NCI-H1694 (cell line): ENCODE data around the gene ZBTB22.
A peak's percentile ranks its signal among the peaks of the same experiment; 100 is the strongest.

Source experiments
- DNase-seq: peaks from one replicate; lab custom pipeline; 2025; lab: John Stamatoyannopoulos, UW

ZBTB22 gene

DNA sequence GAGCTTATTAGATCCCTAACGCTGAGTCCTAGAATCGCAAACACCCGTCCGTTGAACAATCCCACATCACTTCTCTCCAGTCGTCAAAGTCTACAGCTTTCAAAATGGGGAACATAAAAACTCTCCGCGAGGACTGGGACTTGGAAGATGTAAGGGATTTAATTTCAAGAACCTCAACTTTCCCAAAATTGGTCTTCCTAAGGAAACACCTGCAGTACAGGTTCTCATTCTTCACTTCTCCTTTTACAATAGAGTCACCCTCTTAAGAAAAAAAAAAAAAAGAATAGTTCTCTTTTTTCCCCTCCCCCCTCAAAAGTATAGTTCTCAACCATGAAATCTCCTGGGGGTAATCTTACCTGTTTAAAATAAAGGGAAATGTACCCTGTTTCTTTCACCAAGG is 6.6 kb upstream of the ZBTB22 start:
- no peak for DNase-seq

DNA sequence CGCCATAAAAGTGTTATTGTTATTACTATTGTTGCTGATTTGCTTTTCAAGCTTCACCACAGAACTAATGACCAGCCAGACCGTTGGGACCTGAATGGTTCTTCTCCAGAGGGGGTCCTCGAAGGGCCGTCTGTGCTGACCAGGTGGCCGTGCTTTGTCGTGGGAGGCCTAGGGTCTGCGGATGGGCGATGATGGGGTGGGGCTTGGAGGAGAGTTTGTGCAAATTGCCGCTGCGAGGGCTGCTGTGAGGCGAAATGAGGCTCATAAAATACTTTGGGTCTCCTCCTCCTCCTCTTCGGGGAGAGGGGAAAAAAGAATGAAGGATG is 6.0 kb upstream of the ZBTB22 start:
- no peak for DNase-seq

DNA sequence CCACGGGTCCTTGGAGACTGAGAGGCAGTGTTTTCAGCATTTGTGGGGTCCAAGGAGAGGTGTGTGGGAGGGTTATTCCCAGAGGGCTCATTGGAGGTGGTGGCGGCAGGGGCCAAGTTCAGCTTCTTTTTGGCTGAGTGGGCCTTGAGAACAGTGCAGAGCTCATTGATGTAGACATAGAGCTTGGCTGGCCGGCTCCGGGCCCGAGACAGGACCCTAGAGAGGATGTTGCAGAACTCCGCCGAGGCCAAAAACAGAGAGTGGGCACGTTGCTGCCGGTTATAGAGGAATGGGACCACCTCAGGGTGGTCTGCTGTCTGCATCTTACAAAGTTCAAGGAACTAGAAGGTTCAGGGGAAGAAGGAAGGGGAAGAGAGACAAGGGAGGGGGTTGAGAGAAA is 3.7 kb upstream of the ZBTB22 start:
- no peak for DNase-seq

DNA sequence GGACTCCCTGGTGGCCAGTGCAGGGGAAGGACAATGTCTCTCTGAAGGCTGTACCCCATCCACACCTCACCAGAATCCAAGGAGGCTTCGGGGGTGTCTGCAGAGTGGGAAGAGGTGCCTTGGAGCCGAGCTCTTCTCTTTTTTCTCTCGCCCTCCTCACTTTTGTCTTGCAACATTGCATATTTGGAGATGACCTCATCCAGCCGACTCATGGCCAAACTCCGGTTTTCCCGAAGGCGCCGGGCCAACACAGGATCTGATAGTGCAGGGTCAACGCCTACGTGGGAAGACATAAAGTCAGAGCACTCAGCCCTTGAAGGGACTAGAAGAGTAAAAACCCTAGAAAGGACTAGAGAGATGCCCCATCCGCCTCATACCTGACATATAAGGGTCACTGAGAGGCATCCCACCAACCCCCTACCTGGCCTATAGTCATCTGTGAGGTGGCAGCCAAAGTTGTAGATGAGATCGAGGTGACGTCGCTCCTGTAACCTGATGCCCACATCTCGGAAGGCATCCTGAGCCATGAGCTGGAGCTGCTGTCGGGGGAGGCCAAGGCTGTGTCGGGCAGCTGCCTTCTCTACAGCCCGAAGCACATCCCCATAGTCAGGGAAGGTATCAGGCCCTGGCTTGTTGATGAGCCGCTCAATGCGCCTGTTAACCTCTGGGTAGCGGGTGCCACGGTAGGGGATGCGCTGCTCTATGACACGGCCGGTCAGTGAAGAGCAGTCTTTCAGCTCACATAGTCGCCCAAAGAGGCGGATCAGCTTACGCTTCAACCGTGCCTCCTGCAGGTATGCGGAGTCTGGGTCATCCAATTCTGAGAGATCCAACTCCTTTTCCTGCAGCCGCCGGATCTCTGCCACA is 3.0 kb upstream of the ZBTB22 start:
- DNase-seq, result no peak

DNA sequence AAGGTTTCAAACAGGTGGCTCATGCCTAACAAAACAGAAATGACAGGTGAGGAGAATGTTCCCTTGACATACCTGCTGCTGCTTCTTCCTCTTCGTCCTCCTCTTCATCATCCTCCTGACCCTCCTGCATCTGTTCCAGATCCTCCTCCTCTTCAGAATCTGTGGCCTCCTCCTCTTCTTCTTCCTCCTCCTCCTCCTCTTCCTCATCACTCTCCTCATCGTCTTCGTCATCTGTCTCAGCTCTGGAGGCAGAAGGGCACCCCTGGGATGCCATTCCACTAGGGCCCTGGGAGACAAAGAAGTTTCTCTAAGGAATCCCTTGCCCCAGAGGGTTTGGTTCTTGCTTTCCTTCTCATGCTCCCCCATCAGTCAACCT is 2.4 kb upstream of the ZBTB22 start:
- no peak for DNase-seq

DNA sequence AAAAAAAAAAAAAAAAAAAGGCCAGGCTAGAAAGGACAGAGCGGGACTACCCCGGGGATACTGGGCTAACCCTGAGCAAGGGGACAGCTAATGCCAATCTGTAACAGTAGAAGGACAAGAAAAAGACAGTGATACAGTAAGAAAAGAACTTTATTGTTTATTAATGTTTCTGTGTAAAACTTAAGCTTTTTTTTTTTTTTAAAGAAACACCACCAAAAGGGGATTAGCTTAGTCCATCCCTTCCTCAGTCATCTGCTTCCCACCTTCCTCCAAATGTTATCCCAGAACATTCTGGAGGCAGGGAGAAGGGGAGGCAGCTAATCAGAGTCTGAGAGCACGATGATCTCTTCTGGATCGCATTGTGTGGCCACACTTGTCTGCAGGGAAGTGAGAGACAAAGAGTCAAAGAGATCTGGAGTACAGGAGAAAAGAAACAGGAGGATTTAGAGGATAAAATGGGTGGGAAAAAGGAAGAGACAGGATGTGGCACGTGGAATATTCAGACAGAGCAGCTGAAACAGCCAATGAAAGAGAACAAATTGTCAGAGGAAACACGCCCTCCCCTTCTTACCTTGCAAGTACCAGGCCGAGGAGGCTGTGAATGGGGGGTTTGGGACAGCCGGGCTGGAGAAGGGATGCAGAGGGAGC is 1.0 kb upstream of the ZBTB22 start:
- DNase-seq, result no peak

DNA sequence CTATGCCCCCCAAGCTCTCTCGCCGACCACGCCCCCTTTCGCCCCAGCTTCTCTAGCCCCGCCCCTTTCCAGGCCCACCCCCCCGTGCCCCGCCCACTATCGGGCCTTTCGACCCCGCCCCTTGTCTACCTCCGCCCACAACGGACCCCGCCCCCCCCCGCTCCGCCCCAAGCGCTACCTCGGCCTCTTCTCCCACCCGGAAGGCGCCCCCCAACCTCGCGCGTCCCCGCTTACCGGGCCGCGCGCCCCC is 200 bp downstream of the ZBTB22 start:
- no peak for DNase-seq

DNA sequence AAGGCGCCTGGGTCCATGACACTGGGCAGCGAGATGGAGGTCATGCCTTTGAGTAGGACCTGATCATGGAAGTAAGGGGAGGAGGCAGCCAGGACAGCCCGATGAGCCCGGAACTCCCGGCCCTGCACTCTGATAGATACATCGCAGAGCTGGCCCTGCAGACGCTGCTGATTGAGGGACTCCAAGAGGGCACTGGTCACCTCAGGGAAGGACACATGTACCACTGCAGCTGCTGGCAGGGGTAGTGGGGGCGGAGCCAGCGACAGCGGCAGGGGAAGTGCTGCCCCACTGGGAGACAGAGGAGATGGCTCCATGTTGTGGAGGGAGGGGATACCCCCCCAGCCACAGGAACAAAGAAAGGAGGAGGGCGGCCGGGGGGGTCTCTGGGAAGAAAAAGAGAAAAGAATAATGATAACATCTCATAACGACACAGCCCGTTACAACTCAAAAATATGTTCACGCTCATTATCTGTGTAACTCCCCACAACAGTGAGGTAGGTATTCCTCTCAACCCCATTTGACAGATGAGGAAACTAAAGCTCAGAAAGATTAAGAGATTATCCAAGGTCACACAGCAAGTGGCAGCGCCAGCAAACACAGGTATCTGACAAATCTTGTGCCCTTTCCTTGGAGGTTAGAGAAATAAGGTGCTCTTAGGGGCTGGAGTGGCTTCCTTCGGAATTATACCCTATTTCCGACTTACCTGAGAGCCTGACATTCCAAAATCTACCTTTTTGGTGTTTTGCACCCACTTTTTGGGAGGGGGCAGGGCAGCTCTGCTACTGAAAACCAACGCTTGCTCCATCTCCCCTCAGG is 733 bp downstream of the ZBTB22 start:
- no peak for DNase-seq

DNA sequence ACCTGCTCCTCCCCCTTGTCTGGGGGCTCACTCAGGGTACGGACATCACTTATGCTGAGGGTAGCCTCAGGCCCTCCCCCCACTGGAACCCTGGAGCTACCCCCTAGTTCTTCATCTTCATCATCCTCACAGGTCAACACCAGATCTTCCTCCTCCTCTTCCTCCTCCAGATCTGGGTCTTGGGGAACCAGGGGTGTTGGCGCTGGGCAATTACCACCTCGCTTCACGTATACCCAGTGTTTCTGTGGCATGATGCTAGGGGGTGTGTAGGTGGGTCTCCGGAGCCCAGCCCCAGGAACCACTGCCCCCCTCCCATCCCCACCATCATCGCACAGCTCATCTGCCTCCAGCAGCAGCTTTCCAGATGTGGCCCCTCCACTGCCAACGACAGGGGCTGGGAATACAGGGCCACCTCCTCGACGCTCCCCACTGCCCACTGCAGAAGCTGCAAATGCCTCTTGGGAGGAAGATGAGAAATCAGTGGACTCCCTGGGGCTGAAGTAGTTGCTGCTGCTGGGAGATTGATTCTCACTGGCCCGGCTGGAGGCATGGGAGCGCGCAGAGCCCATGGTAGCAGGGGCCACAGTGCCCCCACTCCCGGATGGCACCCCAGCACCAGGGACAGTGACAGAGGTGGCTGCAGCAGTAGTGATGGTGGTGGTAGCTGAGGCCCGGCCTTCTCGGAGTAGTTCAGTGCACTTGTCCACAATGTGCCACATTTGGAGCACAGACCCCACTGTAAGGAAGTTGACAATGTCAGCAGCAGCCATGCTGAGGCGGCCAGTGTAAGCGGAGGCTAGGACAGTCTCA is 1.5 kb downstream of the ZBTB22 start:
- DNase-seq, result no peak

DNA sequence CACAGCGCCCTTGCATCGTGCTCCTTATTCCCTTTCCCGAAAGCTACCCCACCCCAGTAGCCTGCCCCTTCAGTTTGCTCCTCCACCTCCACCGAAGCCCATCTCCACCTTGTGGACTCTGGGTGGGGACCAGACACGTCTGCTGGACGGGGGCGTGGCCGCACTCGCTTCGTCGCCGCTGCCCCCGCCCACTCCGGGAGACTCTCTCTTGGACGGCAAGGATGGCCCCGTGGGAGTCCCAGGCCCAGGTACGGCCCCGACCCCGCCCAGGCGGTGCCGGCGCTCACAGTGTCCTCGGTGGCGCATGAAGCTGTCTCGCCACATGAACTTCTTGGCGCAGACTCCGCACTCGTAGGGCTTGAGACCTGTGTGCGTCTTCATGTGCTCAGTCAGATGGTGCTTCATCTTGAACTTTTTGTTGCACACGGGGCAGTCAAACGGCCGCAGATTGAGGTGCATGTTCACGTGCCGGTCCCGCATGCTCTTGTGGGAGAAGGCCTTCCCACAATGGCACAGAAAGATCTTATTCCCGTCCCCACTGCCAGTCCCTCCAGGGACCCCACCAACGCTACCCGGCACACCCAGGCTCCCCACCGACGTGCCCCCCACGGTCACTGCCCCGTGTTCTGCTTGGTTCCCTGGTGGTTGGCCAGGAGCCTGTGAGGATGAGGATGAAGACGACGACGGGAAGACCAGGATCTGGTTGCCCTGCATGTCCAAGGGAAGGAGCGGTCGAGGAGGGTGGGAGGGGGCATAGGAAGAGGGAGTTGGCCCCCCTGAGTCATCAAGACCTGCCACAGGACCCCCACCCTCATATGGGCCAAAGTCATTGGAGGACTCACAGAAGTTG is 2.4 kb downstream of the ZBTB22 start:
- no peak for DNase-seq

DNA sequence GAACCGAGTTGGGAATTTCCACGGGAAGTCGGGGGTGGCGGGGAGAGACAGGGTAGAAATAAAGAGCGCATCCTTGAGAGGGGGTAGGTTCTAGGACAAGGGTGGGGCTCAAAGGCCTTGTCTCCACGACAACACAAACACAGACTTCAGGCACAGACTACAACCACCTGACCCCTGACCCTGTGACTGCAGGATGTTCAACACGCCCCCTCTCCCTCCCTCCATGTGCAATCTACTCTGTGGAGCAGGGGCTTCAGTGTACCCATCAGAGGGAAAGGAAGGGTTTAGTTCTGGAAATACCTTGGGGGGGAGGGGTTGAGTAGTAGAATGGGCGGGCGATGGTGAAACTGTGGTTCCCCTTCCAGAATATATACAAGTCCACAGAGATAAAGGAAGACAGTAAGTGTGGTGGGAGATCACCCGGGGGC is 3.0 kb downstream of the ZBTB22 start:
- no peak for DNase-seq

DNA sequence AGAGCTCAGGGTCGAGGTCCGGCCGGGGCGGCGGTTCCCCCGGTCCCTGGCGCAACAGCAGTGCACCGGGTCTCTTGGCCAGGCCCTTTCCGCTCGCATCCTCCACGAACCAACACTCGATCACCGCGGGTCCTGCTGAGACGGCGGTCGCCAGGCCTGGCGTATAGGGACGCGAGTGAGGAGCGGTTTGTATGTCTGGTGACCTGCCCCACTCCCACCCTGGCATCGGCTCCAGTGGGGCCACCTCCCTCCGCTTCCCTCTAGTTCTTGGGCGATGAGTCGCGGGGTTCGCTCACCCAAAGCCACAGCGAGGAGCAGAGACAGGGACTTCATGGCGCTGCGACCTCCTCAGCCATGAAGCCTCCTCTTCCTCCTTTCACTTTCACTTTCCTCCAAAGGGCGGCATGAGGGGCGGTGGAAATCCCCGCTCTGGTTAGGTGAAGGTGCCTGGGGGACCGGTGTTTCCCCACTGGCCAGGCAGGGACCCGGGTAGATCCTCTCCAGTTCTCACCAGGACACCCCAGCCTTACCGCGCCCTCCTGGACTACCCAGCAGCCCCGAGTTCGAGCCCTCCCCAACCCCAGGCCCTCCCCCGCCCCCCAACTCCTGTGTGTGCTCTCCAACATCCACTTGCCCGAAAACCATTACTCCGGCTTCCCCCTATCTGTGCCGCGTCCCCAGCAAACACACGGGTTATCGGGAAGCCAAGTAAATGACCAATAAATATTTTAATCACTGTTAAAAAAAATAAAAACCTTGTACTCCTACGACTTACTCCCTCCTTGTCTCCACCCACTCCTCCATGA is 3.6 kb downstream of the ZBTB22 start, which contains the start of gene TAPBP:
TAPBP (minus strand) TSS at position 370 of the 806 bp plus-strand sequence; CDS start at position 333, 37 bp downstream.
- DNase-seq, result no peak

DNA sequence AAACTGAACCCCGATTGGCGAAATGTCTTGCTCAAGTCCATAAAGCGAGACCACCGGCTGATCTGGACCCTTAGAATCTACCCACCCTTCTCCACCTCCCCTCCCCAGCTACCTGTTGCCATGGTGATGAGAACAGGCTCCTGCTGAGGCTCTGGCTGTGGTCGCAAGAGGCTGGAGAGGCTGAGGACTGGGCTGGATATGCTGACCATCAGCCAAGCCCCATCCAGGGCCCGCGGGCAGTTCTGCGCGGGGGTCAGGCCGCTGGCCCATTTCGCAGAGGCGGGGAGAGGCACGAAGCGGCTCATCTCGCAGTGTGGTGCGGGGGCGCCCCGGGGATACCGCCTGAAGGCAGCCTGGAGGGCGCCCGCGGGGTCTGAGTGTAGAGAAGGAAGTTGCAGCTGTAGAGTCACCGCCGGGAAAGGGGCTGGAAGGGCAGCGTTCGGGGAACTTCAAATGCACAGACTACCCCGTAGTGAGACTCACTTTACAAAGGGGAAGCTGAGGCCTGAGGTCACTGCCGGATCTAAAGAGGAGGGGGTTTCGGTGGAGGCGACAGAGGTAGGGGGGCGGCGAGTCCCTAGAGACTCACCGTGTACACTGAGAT is 4.3 kb downstream of the ZBTB22 start:
- DNase-seq, result no peak

DNA sequence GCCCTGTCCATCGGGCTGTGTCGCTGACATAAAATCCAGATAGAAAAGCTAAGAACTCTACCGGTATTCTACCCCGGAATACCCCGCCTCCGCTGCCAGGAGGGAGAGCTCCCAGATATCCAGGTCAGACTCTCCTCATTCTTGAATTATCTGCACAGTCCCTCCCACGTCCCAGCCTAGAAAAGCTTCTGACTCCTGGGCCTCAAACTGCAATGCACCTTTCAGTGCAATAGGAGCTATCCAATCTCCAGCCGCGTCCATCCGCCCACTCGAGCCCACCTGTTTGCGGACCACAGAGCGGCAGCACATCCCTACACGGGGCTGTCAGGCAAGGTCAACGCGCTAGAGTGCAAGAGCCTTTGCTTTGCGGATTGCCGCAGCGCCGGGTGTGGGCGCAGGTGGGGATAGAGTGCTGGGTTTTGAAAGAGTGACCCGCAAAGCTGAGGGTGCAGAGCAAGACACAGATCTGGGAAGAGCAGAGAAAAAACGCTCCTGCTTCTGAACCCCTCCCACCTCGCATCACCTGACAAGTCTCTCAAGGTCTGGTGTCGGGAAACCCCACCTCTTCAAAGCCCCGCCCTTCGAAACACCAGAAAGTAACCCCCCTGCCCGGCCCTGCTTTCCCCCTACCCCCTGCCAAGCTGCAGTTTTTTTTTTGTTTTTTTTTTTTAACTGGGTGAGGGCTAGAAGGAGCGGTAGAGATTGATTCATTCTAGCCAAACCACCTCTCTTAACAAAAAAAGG is 5.0 kb downstream of the ZBTB22 start:
- DNase-seq, result peak; percentile 14

DNA sequence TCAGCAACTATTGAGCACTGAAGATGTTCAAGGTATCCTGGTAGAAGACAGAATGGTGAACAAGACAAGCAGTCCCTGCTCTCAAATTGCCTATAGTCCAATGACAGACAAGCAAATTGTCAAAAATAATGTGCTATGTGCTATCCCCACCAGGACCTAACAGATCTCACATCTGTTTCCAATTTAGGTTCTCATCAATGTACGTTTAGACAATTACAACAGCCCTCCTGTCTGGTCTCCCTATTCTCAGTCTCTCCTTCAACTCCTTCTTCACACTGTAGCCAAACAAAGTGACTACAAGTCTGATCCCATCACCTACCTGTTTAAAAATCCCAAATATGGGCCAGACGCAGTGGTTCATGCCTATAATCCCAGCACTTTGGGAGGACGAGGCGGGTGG is 11.2 kb downstream of the ZBTB22 start:
- no peak for DNase-seq

DNA sequence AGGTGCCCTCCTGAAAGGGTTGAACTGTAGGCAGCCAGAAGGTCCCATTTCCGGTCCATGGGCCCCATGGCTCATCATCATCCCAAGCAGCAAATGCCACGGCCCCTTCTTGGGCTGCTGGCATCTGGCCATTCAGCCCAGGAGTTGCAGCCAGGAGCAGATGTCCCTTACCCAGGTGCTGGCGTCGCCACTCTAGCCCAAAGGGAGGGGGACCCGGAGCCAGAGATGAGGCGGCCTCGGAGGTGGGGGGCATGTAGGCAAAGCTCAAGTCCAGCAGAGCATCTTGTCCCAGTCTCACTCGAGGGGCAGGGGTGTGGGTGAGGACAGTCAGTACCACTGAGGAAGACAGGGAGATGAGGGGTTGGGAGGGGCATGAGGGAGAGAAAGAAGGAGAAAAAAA is 12.5 kb downstream of the ZBTB22 start:
- no peak for DNase-seq

DNA sequence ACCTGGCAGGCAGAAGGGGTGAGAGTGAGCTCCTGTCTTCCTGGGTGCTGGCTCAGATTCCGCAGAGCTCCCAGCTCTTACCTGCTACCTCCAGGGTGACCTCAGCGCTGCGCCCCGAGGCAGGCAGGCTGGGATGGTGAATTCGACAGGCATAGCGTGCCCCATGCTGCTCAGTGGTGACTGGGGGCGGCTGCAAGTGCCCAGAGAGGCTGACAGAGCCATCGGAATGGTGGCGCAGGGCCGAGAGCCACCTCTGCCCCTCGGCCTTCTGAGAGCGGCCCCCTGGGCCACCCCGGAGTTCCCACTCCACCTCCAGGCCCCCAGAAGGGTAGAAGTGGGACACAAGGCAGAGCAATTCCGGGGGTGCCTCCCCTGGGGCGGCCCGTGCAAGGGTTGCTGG is 13.3 kb downstream of the ZBTB22 start:
- DNase-seq, result no peak

DNA sequence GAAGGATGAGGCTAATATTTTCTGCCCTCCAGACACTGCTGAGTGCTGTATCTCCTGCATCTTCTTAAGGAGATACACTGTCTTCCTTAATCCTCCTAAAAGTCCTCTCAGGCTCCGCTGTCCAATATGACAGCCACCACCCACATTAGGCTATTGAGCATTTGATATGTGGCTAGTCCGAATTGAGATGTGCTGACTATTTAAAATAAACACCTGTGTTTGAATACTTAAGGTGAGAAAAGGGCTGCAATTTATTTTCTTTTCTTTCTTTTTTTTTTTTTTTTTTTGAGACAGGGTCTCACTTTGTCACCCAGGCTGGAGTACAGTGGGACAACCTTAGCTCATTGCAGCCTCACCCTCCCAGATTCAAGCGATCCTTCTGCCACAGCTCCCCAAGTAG is 15.7 kb downstream of the ZBTB22 start:
- no peak for DNase-seq

DNA sequence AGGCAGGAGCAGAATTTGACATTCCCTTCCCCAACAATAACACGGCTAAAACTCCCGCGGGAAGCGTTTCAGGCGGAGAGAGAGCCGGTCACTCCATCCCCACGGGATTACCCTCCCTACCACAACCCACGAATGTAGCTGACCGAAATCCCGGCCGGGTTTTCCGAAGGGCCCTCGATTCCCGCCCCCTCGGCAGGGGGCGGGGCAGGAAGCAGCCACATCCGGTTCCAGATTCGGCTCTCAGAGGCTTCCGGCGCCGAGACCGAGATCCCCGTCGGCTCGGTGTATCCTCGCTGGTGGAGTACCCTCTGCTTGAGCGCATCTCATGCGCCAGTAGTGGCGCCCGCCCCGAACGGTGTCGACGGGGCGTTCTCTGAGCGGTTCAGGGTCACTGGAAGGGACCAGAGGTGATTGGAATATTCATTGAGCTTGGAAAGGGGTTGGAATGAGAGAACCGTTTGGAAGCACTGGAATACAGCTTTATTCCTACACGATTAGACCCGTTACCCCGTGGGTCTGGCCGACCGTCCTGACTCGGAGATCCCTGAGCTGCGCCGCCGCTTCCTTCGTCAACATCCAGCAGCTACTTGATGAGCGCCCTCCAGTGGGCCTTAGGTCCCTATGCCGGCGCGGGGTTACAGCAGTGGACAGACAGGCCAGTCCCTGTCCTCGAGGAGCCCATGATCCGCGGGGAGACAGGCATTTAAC is 18.2 kb downstream of the ZBTB22 start:
- peak; percentile 75 for DNase-seq
